Amygdala (tissue), 56 donors: Measurements from ENCODE around the gene CLBA1.
"Not testable (repeated sequence)": the region's sequence is repeated elsewhere in the genome, so short reads cannot be mapped to it uniquely, and the experiment has no call there.

Source experiments
- DNase-seq, 56 donors: peaks; one replicate each; lab custom pipeline; 2025; lab: John Stamatoyannopoulos, UW

The CLBA1 gene

GRCh38 chr14:105015905-105016304 lies 30.3 kb downstream of the CLBA1 start:
- DNase-seq, result no peak

GRCh38 chr14:105018414-105018813 lies 32.8 kb downstream of the CLBA1 start:
- no peak for DNase-seq

- peak in 1 of 56 donors; percentile 18 for DNase-seq
Observed at GRCh38 chr14:105019861-105020814, 34.5 kb downstream of the CLBA1 start.

GRCh38 chr14:105020815-105021655 lies 35.4 kb downstream of the CLBA1 start, which contains the start of gene CDCA4:
CDCA4 (minus strand) TSS chr14:105021083; CDS start chr14:105011929, 9,154 bp downstream.
- DNase-seq, result peak; percentile 69 to 99 (median 94)

GRCh38 chr14:105021656-105022275 lies 36.2 kb downstream of the CLBA1 start:
- peak in 10 of 56 donors; percentile 7 to 60 (median 48) for DNase-seq

- DNase-seq, result no peak
Observed at GRCh38 chr14:105022276-105022670, 36.7 kb downstream of the CLBA1 start.

GRCh38 chr14:105023144-105023543 lies 37.6 kb downstream of the CLBA1 start:
- no peak for DNase-seq

- DNase-seq, result no peak
Observed at GRCh38 chr14:105023791-105024480, 38.3 kb downstream of the CLBA1 start.

- no peak for DNase-seq
Observed at GRCh38 chr14:105025429-105025828, 39.8 kb downstream of the CLBA1 start.

GRCh38 chr14:105026033-105026785 lies 40.6 kb downstream of the CLBA1 start:
- DNase-seq, result no peak

- DNase-seq, result no peak
Observed at GRCh38 chr14:105026802-105027563, 41.4 kb downstream of the CLBA1 start.

GRCh38 chr14:105027718-105028117 lies 42.1 kb downstream of the CLBA1 start:
- DNase-seq, result not testable (repeated sequence)

GRCh38 chr14:105028251-105028927 lies 42.8 kb downstream of the CLBA1 start:
- DNase-seq, result no peak

GRCh38 chr14:105029402-105029801 lies 43.8 kb downstream of the CLBA1 start:
- no peak for DNase-seq

- no peak for DNase-seq
Observed at GRCh38 chr14:105030194-105030593, 44.6 kb downstream of the CLBA1 start.

GRCh38 chr14:105030836-105031396 lies 45.3 kb downstream of the CLBA1 start:
- no peak for DNase-seq

GRCh38 chr14:105032451-105032901 lies 46.9 kb downstream of the CLBA1 start:
- not testable (repeated sequence) for DNase-seq
